ENCODE data around the gene PTRH1.

- TF ChIP-seq EP300 (IDR thresholded peaks at IDR 0.05), result no peak
- no peak for TF ChIP-seq CTCF (IDR thresholded peaks at IDR 0.05)
- TF ChIP-seq POLR2AphosphoS5 (IDR thresholded peaks at IDR 0.05), result no peak
- TF ChIP-seq POLR2A (IDR thresholded peaks at IDR 0.05), result no peak
Observed at GRCh38 chr9:127703289-127703946, 12.0 kb downstream of the PTRH1 start.

All from suprapubic skin (tissue), 4 donors.